DMS53 (cell line): ENCODE data around the gene C10orf71.

Experiments used
- DNase-seq: peaks from one replicate; lab custom pipeline; 2025; lab: John Stamatoyannopoulos, UW

C10orf71 gene

GRCh38 chr10:49274886-49275285 is 24.1 kb upstream of the C10orf71 start:
- DNase-seq: no peak

DNA sequence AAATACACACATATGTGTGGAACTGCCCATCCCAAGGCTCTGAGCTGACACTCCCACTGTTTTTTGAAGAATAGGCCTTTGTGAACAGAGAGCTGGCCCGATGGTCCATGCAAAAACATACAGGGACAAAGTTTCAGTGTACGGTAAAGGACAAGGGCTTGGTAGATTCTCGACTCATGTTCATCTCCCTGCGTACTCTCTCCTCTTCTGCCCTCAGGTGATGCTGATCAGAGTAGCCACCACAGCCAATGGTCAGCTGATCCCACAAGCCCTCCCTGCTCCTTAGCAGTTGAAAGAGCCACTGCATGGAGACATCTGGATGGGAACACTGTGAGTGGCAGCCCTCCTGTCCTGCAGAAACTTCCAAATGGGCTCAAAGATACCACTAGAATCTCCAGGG is 23.1 kb upstream of the C10orf71 start:
- DNase-seq: no peak

GRCh38 chr10:49276596-49276995 is 22.4 kb upstream of the C10orf71 start:
- DNase-seq: no peak

DNA sequence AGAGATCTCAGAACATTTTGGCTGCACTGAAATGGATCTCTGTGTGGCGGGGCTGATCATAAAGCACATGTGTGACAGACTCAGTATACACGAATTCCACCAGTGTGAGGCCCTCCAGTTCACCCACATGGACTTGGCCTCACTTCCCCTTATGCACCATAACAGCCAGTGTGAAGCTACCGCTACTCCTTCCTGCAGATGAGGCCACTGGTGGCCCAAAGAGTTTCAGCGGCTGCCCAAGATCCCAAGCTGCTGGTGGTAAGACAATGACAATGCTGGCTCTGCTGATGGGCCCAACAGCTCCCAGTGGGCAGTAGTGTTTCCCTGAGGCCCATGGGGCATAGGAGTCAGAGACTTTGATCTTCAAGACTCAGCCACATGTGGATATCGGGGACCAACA is 21.0 kb upstream of the C10orf71 start:
- DNase-seq: no peak

DNA sequence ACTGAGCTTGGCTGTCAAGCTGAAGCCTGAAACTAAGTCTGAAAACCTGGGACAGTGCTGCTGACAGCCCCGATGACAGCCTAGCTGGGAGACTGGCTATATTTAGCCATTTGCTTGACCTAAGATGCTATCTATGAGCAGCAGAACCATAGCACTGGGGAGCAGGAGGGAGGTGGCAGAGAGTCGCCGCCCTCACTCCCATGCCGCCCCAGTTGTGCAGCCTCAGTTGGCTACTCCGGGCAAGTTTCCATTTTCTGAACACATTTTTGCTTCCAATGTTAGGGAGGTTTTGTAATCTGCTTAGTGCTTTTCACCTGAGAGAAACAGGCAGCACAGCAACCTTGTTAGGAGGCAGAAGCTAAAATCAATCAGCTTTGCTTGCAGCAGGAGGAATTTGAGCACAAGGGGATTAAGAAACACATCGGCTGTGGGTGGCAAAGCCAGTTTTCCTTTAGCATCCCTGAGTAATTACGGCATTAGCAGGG is 20.4 kb upstream of the C10orf71 start:
- DNase-seq: no peak

- no peak for DNase-seq
These were observed 19.7 kb upstream of the C10orf71 start for GRCh38 chr10:49279015-49279880.

DNA sequence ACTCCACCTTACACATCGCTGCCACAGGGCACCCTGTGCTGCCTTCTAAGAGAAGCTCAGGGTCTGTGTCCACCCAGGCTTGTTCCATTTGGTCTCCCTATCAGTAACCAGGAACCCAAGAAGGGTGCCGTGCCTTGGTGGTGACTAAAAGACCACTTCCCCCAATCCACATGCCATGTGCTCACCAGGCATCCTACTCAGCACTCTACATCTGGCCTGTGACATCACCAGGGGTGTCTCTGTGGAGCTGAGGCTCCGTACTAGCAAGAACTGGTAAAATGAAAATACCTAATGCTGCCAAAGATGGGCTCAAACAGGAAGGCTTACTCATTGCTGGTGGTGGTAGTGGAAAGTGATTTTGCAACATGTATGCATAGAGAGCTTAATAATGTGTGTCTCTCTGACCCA is 19.0 kb upstream of the C10orf71 start:
- no peak for DNase-seq

GRCh38 chr10:49281461-49281860 is 17.5 kb upstream of the C10orf71 start:
- DNase-seq: no peak

DNA sequence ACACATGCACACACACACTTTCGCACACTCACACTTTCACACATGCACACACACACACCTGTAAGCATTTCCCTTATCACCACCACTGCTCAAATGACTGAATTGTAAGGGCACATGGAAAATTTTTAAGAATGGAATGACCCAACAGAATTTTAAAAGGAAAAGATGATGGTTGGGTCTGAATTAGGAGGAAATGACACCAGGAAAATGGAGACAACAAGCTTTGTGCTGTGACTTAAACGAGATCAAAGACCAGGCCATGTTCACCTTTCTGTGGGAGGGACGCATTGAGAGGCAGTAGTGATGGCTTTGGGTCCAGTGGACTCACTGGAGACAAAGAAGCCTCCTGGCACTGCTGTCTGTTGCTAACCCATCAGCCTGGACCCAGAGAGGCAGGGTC is 16.7 kb upstream of the C10orf71 start:
- DNase-seq: no peak

- DNase-seq: no peak
These were observed 16.1 kb upstream of the C10orf71 start for GRCh38 chr10:49282879-49283341.

DNA sequence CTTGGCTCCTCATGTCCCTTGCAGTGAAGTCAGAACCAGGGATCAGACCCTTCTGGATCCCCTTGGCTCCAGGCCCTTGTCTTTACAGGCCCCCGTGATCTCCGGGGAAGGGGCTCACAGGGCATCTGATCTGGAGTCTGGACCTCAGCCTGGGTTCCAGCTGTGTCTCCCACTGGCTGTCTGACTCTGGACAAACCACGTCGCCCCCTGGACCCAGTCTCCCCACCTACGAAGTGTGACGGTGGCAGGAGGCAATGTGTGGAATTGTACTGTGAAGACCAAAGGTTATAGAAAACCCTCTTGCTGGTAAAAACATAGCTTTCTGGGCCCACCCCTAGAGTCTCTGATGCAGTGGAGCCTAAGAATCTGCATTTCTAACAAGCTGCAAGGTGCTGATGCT is 15.5 kb upstream of the C10orf71 start:
- DNase-seq: no peak

GRCh38 chr10:49284356-49284755 is 14.6 kb upstream of the C10orf71 start:
- no peak for DNase-seq

DNA sequence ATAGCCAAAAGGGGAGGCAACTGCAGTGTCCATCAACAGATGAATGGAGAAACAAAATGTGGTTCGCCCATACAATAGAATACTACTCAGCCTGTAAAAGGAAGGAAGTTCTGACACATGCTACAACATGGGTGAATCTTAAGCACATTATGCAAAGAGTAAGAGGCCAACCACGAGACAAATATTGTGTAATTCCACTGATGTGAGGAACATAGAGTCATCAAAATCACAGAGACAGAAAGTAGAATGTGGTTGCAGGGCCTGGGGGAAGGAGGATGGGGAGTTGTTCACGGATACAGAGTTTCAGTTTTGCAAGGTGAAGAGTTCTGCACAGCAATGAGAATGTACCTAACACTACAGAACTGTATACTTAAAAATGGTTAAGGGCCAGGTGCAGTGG is 13.7 kb upstream of the C10orf71 start:
- DNase-seq: no peak

DNA sequence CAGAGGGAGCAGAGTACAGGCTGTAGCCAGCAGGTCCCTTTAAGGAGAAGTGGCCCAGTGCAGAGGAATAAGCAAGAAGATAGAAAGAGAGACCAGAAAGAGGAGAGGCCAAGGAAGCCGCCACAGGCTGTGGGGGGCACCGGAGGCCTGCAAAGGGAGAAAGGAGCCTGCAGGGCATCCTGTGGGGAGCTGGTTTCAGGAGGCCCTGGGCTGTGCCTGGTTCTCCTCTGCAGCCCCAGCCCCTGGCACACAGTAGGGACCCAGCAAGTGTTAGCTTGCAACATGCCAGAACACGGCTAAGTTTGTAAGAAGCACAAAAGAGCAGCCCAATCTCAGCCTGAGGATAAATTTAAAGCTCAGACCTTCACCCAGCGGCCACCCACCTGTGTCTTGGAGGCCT is 12.3 kb upstream of the C10orf71 start:
- DNase-seq: no peak

DNA sequence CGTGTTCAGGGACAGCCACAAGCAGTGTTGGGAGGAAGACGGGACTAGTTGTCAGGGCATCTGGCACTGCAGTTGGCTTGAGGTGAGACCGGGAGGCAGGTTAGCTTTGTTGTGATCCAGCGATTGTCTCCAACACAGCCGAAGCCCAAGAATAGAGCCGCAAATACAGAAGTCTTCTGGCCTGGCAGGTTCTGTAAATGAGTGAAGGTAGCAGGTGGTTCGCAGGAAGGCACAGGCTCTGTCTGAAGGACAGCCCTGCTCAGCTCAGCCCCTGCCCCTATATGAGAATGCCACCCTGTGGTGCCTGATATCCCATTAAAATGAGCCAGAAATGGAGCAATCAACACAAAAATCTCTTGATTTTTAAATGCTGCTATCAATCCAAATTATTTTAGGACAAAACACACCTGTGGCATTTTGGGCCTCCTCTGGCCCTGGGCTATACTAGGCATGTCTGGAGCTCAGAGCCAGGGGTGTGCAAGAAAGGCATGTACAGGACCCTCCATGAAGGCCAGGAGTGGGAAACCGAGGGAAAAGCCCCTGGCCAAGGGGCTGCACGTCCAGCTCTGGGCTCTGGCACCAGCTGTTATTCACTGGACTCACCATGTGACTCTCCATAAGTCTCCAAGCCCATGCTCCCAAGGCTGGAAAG is 11.2 kb upstream of the C10orf71 start:
- DNase-seq: no peak

DNA sequence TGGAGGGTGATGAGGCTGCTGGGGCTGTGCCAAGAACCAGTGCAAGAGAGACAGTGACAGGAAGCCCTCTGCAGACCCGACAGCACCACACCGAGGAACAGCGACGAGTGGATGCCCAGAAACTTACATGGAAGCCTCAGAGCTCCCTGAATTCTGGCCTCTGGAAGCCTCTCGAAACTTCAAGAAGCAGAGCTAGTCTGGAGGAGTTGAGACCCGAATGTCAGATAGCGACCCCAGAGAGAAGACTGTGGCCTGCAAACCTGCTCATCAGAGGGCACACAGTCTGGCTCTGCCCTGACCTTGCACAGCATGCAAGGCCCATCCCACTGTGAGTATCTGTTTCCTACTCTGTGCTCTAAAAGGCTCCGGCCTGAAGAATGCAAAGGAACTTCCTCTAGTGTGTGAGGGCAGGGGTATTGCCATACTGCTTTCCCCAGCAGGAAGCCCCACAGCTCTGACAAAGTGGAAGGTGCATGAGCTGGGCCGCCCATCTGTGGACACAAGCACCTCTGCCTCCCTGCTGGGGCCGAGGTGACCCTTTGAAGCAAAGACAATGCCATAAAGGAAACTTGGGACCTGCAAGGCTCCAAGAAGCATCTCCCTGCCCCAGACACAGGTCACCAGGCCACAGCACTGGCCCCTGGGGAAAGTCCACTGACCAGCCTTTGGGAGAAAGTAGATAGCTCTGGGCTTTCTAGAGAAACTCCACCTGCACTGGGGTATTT is 10.5 kb upstream of the C10orf71 start:
- DNase-seq: no peak

- no peak for DNase-seq
These were observed 9.5 kb upstream of the C10orf71 start for GRCh38 chr10:49289480-49289879.

- DNase-seq: no peak
These were observed 8.8 kb upstream of the C10orf71 start for GRCh38 chr10:49290131-49290530.

DNA sequence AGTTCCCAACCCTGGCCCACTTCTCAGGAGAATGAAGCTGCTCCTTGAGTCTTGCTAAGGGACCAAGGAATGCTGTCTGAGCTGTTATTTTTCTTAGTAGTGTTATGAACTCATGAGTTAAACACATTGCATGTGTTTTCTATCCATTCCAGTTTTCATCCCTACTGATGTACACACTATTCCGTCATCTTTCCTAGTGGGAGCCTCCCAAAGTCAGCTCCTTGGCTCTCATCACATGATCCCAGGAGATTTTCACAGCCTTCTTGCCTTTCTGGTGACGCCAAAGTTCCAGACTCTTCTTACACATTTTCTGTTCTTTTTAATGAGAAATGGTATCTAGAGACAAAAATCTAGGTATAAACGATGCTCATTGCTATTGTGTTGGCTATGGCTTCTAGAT is 8.4 kb upstream of the C10orf71 start:
- DNase-seq: no peak

- peak; percentile 86 for DNase-seq
These were observed 6.3 kb upstream of the C10orf71 start for GRCh38 chr10:49292565-49293207.

GRCh38 chr10:49293208-49293603 is 5.8 kb upstream of the C10orf71 start:
- DNase-seq: no peak

GRCh38 chr10:49294731-49295130 is 4.2 kb upstream of the C10orf71 start:
- DNase-seq: peak; percentile 31
